NAMALWA (cell line): ENCODE results near the gene ATF7.
"Not testable (repeated sequence)": the region's sequence is repeated elsewhere in the genome, so short reads cannot be mapped to it uniquely, and the experiment has no call there.

Experiments
- DNase-seq: peaks from one replicate; pipeline ENCODE4 v3.0.0-alpha.2; 2015; ENCODE audit warnings: low spot score

Gene ATF7

GRCh38 chr12:53625946-53626701, at the start of gene ATF7:
Gene ATF7, minus strand, starts transcription at chr12:53626382. Its CDS starts 25,382 bp downstream, at chr12:53601000.
- peak; percentile 97 for DNase-seq

GRCh38 chr12:53674977-53675700, 49.0 kb upstream of the ATF7 start:
- no peak for DNase-seq

GRCh38 chr12:53670971-53671370, 44.8 kb upstream of the ATF7 start:
- no peak for DNase-seq

- DNase-seq, result no peak
These were observed 44.1 kb upstream of the ATF7 start for GRCh38 chr12:53670308-53670707.

- DNase-seq, result no peak
These were observed 40.9 kb upstream of the ATF7 start for GRCh38 chr12:53667080-53667479.

GRCh38 chr12:53664936-53665335, 38.8 kb upstream of the ATF7 start:
- no peak for DNase-seq

DNA sequence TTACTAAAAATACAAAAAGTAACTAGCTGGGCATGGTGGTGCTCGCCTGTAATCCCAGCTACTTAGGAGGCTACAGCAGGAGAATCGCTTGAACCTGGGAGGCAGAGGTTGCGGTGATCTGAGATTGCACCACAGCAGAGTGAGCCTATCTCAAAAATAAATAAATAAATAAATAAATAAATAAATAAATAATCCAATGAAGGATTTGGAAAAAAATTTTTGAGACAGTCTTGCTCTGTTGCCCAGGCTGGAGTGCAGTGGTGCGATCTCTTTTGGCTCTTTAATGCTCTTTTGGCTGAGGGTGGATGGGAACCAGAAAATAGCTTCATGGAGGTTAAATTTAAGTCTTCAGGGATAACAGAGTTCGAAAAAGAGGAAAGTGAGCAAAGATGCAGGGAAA, 38.0 kb upstream of the ATF7 start:
- DNase-seq, result no peak

DNA sequence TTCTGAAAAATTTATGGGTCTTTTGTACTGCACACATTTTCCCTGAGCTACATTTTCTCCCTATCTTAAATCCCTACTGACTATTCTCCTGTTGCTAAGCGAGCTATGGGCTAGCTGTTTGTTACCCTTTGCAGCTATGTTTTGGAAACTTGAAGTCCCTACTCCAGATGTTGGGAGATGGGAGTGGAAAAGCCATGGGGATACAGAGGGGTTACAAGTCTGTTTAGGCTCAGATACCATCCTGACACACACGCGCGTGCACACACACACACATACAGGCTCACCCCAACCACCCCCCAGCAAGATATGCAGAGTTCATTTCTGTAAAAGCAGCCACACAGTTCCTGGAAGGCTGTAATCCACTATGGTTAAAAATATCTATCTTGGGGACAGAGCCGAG, 33.9 kb upstream of the ATF7 start:
- DNase-seq, result no peak

- DNase-seq, result no peak
These were observed 33.4 kb upstream of the ATF7 start for GRCh38 chr12:53659571-53659981.

- DNase-seq, result no peak
These were observed 32.9 kb upstream of the ATF7 start for GRCh38 chr12:53659011-53659551.

DNA sequence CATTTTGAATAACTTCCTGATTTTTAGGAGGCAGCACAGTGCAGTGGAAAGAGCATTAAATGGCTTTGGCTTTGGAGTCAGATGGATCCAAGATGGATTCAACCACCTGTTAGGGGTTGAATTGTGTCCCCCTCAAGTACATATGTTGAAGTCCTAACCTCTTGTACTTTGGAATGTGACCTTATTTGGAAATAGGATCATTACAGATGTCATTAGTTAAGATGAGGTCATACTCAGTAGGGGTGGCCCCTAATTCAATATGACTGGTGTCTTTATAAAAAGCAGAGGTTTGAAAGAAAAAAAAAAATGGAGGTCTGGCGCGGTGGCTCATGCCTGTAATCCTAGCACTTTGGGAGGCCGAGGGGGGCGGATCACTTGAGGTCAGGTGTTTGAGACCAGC, 30.9 kb upstream of the ATF7 start:
- DNase-seq, result no peak

DNA sequence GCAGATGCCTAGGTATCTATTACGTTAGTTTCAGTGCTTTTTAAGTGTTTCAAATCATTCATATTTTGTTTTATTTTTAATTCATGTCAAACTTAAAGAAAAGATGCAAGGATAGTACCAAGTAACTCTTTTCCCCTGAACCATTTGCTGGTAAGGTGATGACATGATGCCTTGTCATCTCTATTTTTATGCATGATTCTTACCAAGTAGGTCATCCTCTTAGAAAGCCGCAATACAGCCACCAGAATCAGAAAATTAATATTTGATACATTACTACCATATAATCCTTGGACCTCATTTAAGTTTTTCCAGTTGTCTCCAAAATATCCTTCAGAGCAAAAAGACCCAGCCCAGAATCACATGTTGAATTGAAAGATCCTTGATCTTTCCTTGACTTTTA, 27.4 kb upstream of the ATF7 start:
- no peak for DNase-seq

DNA sequence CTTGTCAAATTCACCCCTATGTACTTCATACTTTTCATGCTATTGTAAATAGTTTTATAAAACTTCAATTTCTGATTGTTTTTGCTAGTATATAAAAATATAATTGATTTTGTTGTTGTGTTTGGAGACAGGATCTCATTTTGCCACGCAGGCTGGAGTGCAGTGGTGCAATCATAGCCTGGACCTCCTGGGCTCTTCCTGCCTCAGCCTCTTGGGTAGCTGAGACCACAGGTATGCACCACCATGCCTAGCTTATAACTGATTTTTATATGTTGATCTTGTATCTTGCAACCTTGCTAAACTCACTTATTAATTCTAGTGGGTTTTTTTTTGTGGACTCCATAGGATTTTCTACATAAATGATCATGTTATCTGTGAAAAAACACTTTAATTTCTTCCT, 26.2 kb upstream of the ATF7 start:
- DNase-seq, result no peak

DNA sequence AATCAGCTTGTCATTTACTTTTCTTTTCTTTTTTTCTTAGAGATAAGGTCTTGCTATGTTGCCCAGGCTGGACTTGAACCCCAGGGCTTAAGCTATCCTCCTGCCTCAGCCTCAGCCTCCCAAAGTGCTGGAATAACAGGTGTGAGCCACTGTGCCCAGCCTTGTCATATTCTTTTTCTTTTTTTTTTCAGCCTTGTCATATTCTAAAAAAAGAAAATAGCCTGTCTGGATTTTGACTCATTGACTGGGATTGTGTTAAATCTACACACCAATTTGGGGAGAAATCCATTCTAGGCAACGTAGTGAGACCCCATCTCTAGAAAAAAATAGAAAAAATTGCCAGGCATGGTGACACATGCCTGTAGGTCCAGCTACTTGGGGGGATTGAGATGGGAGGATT, 25.6 kb upstream of the ATF7 start:
- no peak for DNase-seq

DNA sequence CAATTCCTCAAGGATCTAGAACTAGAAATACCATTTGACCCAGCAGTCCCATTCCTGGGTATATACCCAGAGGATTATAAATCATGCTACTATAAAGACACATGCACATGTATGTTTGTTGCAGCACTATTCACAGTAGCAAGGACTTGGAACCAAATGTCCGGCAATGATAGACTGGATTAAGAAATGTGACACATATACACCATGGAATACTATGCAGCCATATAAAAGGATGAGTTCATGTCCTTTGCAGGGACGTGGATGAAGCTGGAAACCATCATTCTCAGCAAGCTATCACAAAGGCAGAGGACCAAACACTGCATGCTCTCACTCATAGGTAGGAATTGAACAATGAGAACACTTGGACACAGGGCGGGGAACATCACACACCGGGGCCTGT, 20.1 kb upstream of the ATF7 start:
- not testable (repeated sequence) for DNase-seq

DNA sequence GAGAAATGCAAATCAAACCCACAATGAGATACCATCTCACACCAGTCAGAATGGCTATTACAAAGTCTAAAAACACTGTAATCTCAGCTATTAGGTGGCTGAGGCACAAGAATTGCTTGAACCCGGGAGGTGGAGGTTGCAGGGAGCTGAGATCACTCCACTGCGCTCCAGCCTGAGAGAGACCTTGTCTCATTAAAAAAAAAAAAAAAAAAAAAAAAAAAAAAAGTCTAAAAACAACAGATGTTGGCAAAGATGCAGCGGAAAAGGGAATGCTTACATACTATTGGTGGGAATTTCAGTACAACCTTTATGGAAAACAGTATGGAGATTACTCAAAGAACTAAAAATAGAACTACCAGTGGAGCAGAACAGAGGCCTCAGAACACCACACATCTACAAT, 19.0 kb upstream of the ATF7 start:
- DNase-seq, result no peak

- no peak for DNase-seq
These were observed 18.0 kb upstream of the ATF7 start for GRCh38 chr12:53644133-53644532.

GRCh38 chr12:53643232-53643979, 17.2 kb upstream of the ATF7 start:
- DNase-seq, result no peak

DNA sequence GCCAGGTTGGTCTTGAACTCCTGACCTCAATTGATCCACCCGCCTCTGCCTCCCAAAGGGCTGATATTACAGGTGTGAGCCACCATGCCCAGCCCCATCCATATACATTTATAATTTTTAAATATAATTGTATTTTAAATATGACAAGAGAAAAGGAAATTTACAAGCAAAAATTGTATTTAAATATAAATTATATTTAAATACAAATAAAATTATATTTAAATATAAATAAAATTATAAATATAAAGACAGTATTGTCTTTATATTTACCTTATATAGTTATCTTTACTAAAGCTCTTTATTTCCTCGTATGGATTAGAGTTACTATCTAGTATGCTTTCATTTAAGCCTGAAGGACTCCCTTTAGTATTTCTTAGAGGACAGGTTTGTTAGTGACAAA, 11.9 kb upstream of the ATF7 start:
- no peak for DNase-seq

GRCh38 chr12:53636641-53637040, 10.5 kb upstream of the ATF7 start:
- DNase-seq, result no peak

DNA sequence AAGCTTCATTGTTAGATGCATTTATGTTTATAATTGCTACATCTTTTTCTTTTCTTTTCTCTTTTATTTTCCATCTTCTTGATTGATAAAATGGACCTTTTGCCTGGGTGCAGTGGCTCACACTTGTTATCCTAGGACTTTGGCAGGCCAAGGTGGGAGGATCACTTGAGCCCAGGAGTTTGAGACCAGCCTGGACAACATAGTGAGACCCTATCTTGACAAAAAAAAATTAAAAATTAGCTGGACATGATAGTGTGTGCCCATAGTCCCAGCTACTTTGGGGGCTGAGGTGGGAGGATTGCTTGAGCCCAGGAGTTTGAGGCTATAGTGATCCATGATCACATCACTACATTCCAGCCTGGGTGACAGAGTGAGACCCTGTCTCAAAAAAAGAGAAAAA, 9.5 kb upstream of the ATF7 start:
- not testable (repeated sequence) for DNase-seq

- no peak for DNase-seq
These were observed 5.5 kb upstream of the ATF7 start for GRCh38 chr12:53631721-53632120.

DNA sequence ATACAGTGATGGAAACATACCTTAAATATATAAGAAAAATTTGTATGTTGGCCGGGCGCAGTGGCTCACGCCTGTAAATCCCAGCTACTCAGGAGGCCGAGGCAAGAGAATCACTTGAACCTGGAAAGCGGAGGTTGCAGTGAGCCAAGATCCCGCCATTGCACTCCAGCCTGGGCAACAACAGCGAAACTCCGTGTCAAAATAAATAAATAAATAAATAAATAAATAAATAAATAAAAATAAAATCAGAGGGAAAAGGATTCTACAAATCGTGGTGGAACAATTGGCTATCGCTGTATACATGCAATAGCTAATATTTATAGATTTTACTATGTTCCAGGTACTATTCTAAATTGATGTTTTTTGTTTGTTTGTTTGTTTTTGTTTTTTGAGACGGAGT, 1.7 kb upstream of the ATF7 start:
- DNase-seq, result no peak
